Measurements from ENCODE around the gene NAALADL2.

The NAALADL2 gene

GRCh38 chr3:175585898-175586297 is 726.8 kb downstream of the NAALADL2 start:
- WGBS, 2 experiments = 95 to 100% methylated on average over 1 to 2 of the region's 2 CpGs
- no peaks in the 10 kb centered on the region for H3K9me3 ChIP-seq (ENCODE audit: control insufficient read depth, low read length)

GRCh38 chr3:175590745-175591144 is 731.6 kb downstream of the NAALADL2 start:
- H3K27me3 ChIP-seq (ENCODE audit: control insufficient read depth, insufficient read depth, low read length, poor library complexity, severe bottlenecking) = no peaks in the 10 kb centered on the region
- no peak overlapping the region for H3K4me3 ChIP-seq (ENCODE audit: insufficient read depth, low read depth, low read length)
- no peaks in the 10 kb centered on the region for H3K9me3 ChIP-seq (ENCODE audit: control insufficient read depth, low read length)
- H3K27ac ChIP-seq (ENCODE audit: insufficient read depth, low read depth, low read length, poor library complexity, severe bottlenecking) = no peak overlapping the region
- no peaks in the 10 kb centered on the region for H3K36me3 ChIP-seq (ENCODE audit: control insufficient read depth, insufficient read depth, low read length)
- 95 to 100% methylated on average over 3 of the region's 3 CpGs for WGBS, 2 experiments
- H3K4me1 ChIP-seq (ENCODE audit: control insufficient read depth, insufficient read depth, low read length) = no peaks in the 10 kb centered on the region

More at GRCh38 chr3:175585898-175586297, 726.8 kb downstream of the NAALADL2 start:
- Histone ChIP-seq H3K4me1 (ENCODE audit: control insufficient read depth, insufficient read depth, low read length) (no peaks in the 10 kb centered on the region), H3K27me3 (ENCODE audit: control insufficient read depth, insufficient read depth, low read length, poor library complexity, severe bottlenecking) (no peaks in the 10 kb centered on the region), H3K4me3 (ENCODE audit: insufficient read depth, low read depth, low read length) (no peak overlapping the region), H3K27ac (ENCODE audit: insufficient read depth, low read depth, low read length, poor library complexity, severe bottlenecking) (no peak overlapping the region), H3K36me3 (ENCODE audit: control insufficient read depth, insufficient read depth, low read length) (no peaks in the 10 kb centered on the region)

- Histone ChIP-seq H3K9me3 (ENCODE audit: control insufficient read depth, low read length) (no peaks in the 10 kb centered on the region), H3K4me3 (ENCODE audit: insufficient read depth, low read depth, low read length) (no peak overlapping the region), H3K4me1 (ENCODE audit: control insufficient read depth, insufficient read depth, low read length) (no peaks in the 10 kb centered on the region), H3K27me3 (ENCODE audit: control insufficient read depth, insufficient read depth, low read length, poor library complexity, severe bottlenecking) (no peaks in the 10 kb centered on the region), H3K27ac (ENCODE audit: insufficient read depth, low read depth, low read length, poor library complexity, severe bottlenecking) (no peak overlapping the region), H3K36me3 (ENCODE audit: control insufficient read depth, insufficient read depth, low read length) (no peaks in the 10 kb centered on the region)
- WGBS, 2 experiments = no CpG with 5 or more reads among the region's 1 CpG
These were observed 732.2 kb downstream of the NAALADL2 start for GRCh38 chr3:175591375-175591774.

- Histone ChIP-seq H3K9me3 (ENCODE audit: control insufficient read depth, low read length) (no peaks in the 10 kb centered on the region), H3K4me3 (ENCODE audit: insufficient read depth, low read depth, low read length) (no peak overlapping the region), H3K27ac (ENCODE audit: insufficient read depth, low read depth, low read length, poor library complexity, severe bottlenecking) (no peak overlapping the region), H3K36me3 (ENCODE audit: control insufficient read depth, insufficient read depth, low read length) (no peaks in the 10 kb centered on the region), H3K27me3 (ENCODE audit: control insufficient read depth, insufficient read depth, low read length, poor library complexity, severe bottlenecking) (no peaks in the 10 kb centered on the region), H3K4me1 (ENCODE audit: control insufficient read depth, insufficient read depth, low read length) (no peaks in the 10 kb centered on the region)
- WGBS, 2 experiments = 89 to 90% methylated on average over 1 of the region's 1 CpG
These were observed 734.2 kb downstream of the NAALADL2 start for GRCh38 chr3:175593331-175593730.

- H3K4me1 ChIP-seq (ENCODE audit: control insufficient read depth, insufficient read depth, low read length) = no peaks in the 10 kb centered on the region
- H3K36me3 ChIP-seq (ENCODE audit: control insufficient read depth, insufficient read depth, low read length) = no peaks in the 10 kb centered on the region
- no peak overlapping the region for H3K27ac ChIP-seq (ENCODE audit: insufficient read depth, low read depth, low read length, poor library complexity, severe bottlenecking)
- 92% methylated on average over 3 to 4 of the region's 4 CpGs for WGBS, 2 experiments
- no peak overlapping the region for H3K4me3 ChIP-seq (ENCODE audit: insufficient read depth, low read depth, low read length)
- H3K9me3 ChIP-seq (ENCODE audit: control insufficient read depth, low read length) = no peaks in the 10 kb centered on the region
- H3K27me3 ChIP-seq (ENCODE audit: control insufficient read depth, insufficient read depth, low read length, poor library complexity, severe bottlenecking) = no peaks in the 10 kb centered on the region
These were observed 739.6 kb downstream of the NAALADL2 start for GRCh38 chr3:175598740-175599139.

- H3K36me3 ChIP-seq (ENCODE audit: control insufficient read depth, insufficient read depth, low read length) = no peaks in the 10 kb centered on the region
- H3K4me1 ChIP-seq (ENCODE audit: control insufficient read depth, insufficient read depth, low read length) = no peaks in the 10 kb centered on the region
- H3K27ac ChIP-seq (ENCODE audit: insufficient read depth, low read depth, low read length, poor library complexity, severe bottlenecking) = no peak overlapping the region
- H3K4me3 ChIP-seq (ENCODE audit: insufficient read depth, low read depth, low read length) = no peak overlapping the region
- no peaks in the 10 kb centered on the region for H3K9me3 ChIP-seq (ENCODE audit: control insufficient read depth, low read length)
- 83 to 100% methylated on average over 1 of the region's 1 CpG for WGBS, 2 experiments
- H3K27me3 ChIP-seq (ENCODE audit: control insufficient read depth, insufficient read depth, low read length, poor library complexity, severe bottlenecking) = no peaks in the 10 kb centered on the region
These were observed 742.4 kb downstream of the NAALADL2 start for GRCh38 chr3:175601521-175601920.

- no peaks in the 10 kb centered on the region for H3K27me3 ChIP-seq (ENCODE audit: control insufficient read depth, insufficient read depth, low read length, poor library complexity, severe bottlenecking)
- H3K36me3 ChIP-seq (ENCODE audit: control insufficient read depth, insufficient read depth, low read length) = no peaks in the 10 kb centered on the region
- WGBS, 2 experiments = 32 to 39% methylated on average over 2 of the region's 2 CpGs
- no peak overlapping the region for H3K4me3 ChIP-seq (ENCODE audit: insufficient read depth, low read depth, low read length)
- no peaks in the 10 kb centered on the region for H3K4me1 ChIP-seq (ENCODE audit: control insufficient read depth, insufficient read depth, low read length)
- H3K9me3 ChIP-seq (ENCODE audit: control insufficient read depth, low read length) = no peaks in the 10 kb centered on the region
- H3K27ac ChIP-seq (ENCODE audit: insufficient read depth, low read depth, low read length, poor library complexity, severe bottlenecking) = peak overlapping the region; percentile 47
These were observed 746.7 kb downstream of the NAALADL2 start for GRCh38 chr3:175605851-175606250.

GRCh38 chr3:175606650-175607318 is 747.6 kb downstream of the NAALADL2 start:
- WGBS, 2 experiments = 86 to 93% methylated on average over 1 of the region's 1 CpG
- H3K9me3 ChIP-seq (ENCODE audit: control insufficient read depth, low read length) = no peaks in the 10 kb centered on the region
- no peak overlapping the region for H3K4me3 ChIP-seq (ENCODE audit: insufficient read depth, low read depth, low read length)
- no peak overlapping the region for H3K27ac ChIP-seq (ENCODE audit: insufficient read depth, low read depth, low read length, poor library complexity, severe bottlenecking)
- H3K27me3 ChIP-seq (ENCODE audit: control insufficient read depth, insufficient read depth, low read length, poor library complexity, severe bottlenecking) = no peaks in the 10 kb centered on the region
- H3K36me3 ChIP-seq (ENCODE audit: control insufficient read depth, insufficient read depth, low read length) = no peaks in the 10 kb centered on the region
- H3K4me1 ChIP-seq (ENCODE audit: control insufficient read depth, insufficient read depth, low read length) = no peaks in the 10 kb centered on the region

- Histone ChIP-seq H3K4me3 (ENCODE audit: insufficient read depth, low read depth, low read length) (no peak overlapping the region), H3K36me3 (ENCODE audit: control insufficient read depth, insufficient read depth, low read length) (no peaks in the 10 kb centered on the region)
- 83 to 89% methylated on average over 5 of the region's 5 CpGs for WGBS, 2 experiments
These were observed 749.2 kb downstream of the NAALADL2 start for GRCh38 chr3:175608356-175608755.

GRCh38 chr3:175608911-175609310 is 749.8 kb downstream of the NAALADL2 start:
- Histone ChIP-seq H3K4me1 (ENCODE audit: control insufficient read depth, insufficient read depth, low read length) (peaks cover 5% of the 10 kb centered on the region), H3K4me3 (ENCODE audit: insufficient read depth, low read depth, low read length) (no peak overlapping the region), H3K27ac (ENCODE audit: insufficient read depth, low read depth, low read length, poor library complexity, severe bottlenecking) (no peak overlapping the region), H3K36me3 (ENCODE audit: control insufficient read depth, insufficient read depth, low read length) (no peaks in the 10 kb centered on the region), H3K9me3 (ENCODE audit: control insufficient read depth, low read length) (no peaks in the 10 kb centered on the region), H3K27me3 (ENCODE audit: control insufficient read depth, insufficient read depth, low read length, poor library complexity, severe bottlenecking) (no peaks in the 10 kb centered on the region)
- 91 to 100% methylated on average over 2 of the region's 2 CpGs for WGBS, 2 experiments

More at GRCh38 chr3:175608356-175608755, 749.2 kb downstream of the NAALADL2 start:
- Histone ChIP-seq H3K27me3 (ENCODE audit: control insufficient read depth, insufficient read depth, low read length, poor library complexity, severe bottlenecking) (no peaks in the 10 kb centered on the region), H3K9me3 (ENCODE audit: control insufficient read depth, low read length) (no peaks in the 10 kb centered on the region), H3K27ac (ENCODE audit: insufficient read depth, low read depth, low read length, poor library complexity, severe bottlenecking) (no peak overlapping the region), H3K4me1 (ENCODE audit: control insufficient read depth, insufficient read depth, low read length) (peaks cover 5% of the 10 kb centered on the region)
